RWPE1 (cell line): Measurements from ENCODE around the gene ERP27.

ENCODE experiments used
- CTCF ChIA-PET: fragments of 350-600 bp; sonication (Branson Sonifier 250); formaldehyde crosslinking; extraction: SDS; loops from one replicate; lab custom pipeline; 2021; lab: Yijun Ruan, JAX
- POLR2A ChIA-PET: fragments of 400-600 bp; formaldehyde crosslinking; extraction: SDS; loops from one replicate; lab custom pipeline; 2020; ENCODE audit warnings: antibody characterized with exemption; ENCODE audit not compliant: low non-redundant PET; lab: Yijun Ruan, JAX
- DNase-seq: peaks from one replicate; pipeline ENCODE4 v3.0.0; 2012; ENCODE audit warnings: low spot score
- H3K27ac ChIP-seq: fragments of 450-650 bp; 2 replicates; pipeline ENCODE4 v1.5.1; 2017
- CTCF ChIP-seq: fragments of 450-650 bp; conservative IDR thresholded peaks from 2 replicates; pipeline ENCODE4 v1.5.1; 2017; ENCODE audit warnings: low read depth, mild to moderate bottlenecking

Gene ERP27

GRCh38 chr12:14982562-14982961, 44.2 kb upstream of the ERP27 start:
- TF ChIP-seq CTCF: no peak
- ChIA-PET CTCF (no interaction called here), POLR2A (no interaction called here)
- no peak for DNase-seq
- H3K27ac ChIP-seq: no peak overlapping the region

GRCh38 chr12:14981049-14981448, 42.7 kb upstream of the ERP27 start:
- ChIA-PET POLR2A (no interaction called here), CTCF (no interaction called here)
- TF ChIP-seq CTCF: no peak
- DNase-seq: no peak
- H3K27ac ChIP-seq: no peak overlapping the region

- no peak for DNase-seq
Measured at GRCh38 chr12:14979468-14979867, 41.1 kb upstream of the ERP27 start.

GRCh38 chr12:14976658-14977057, 38.3 kb upstream of the ERP27 start:
- H3K27ac ChIP-seq: no peak overlapping the region
- TF ChIP-seq CTCF: no peak
- no peak for DNase-seq
- ChIA-PET CTCF (no interaction called here), POLR2A (no interaction called here)

More at GRCh38 chr12:14979468-14979867, 41.1 kb upstream of the ERP27 start:
- H3K27ac ChIP-seq: no peak overlapping the region
- no peak for TF ChIP-seq CTCF
- ChIA-PET POLR2A (no interaction called here), CTCF (no interaction called here)

GRCh38 chr12:14975457-14975856, 37.1 kb upstream of the ERP27 start:
- TF ChIP-seq CTCF: no peak
- POLR2A ChIA-PET: no interaction called here
- CTCF ChIA-PET: interaction anchor here (0.7 kb wide), 1 partner anchor 11 kb away, joined by 3 read pairs; no protein-coding TSS in a partner anchor
- H3K27ac ChIP-seq: no peak overlapping the region
- DNase-seq: no peak

GRCh38 chr12:14974633-14975032, 36.3 kb upstream of the ERP27 start:
- CTCF ChIA-PET: interaction anchor here (0.7 kb wide), 1 partner anchor 11 kb away, joined by 3 read pairs; no protein-coding TSS in a partner anchor
- H3K27ac ChIP-seq: no peak overlapping the region
- no peak for TF ChIP-seq CTCF
- DNase-seq: no peak
- POLR2A ChIA-PET: no interaction called here
